Vagina (tissue), 2 donors: Measurements from ENCODE around the gene GTF2H2C.
"Not testable (repeated sequence)": the region's sequence is repeated elsewhere in the genome, so short reads cannot be mapped to it uniquely, and the experiment has no call there.

Experiments
- POLR2AphosphoS5 ChIP-seq, 2 donors: sonication (generic); formaldehyde crosslinking; IDR thresholded peaks; one replicate each; pipeline ENCODE4 v1.9.0; 2017; ENCODE audit warnings: antibody characterized with exemption in 2 of 2, mild to moderate bottlenecking in 2 of 2, low read depth in 1 of 2; ENCODE audit not compliant: insufficient read depth in 1 of 2
- TF ChIP-seq, protein P1 (sequence below), 3 experiments: fragments of 450-650 bp in 2 of 3; fragments of 200-600 bp in 1 of 3; sonication (generic) in 1 of 3; IDR thresholded peaks; one replicate each; pipeline ENCODE4 v1.5.1; 2017 to 2019; ENCODE audit warnings: antibody characterized with exemption in 3 of 3, mild to moderate bottlenecking in 2 of 3, moderate library complexity in 2 of 3

DNA sequence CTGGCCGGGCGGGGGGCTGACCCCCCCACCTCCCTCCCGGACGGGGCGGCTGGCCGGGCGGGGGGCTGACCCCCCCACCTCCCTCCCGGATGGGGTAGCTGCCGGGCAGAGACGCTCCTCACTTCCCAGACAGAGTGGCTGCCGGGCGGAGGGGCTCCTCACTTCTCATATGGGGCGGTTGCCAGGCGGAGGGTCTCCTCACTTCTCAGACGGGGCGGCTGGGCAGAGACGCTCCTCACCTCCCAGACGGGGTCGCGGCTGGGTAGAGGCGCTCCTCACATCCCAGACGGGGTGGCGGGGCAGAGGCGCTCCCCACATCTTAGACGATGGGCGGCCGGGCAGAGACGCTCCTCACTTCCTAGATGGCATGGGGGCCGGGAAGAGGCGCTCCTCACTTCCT is 44.4 kb upstream of the GTF2H2C start:
- TF ChIP-seq, protein P1, sequence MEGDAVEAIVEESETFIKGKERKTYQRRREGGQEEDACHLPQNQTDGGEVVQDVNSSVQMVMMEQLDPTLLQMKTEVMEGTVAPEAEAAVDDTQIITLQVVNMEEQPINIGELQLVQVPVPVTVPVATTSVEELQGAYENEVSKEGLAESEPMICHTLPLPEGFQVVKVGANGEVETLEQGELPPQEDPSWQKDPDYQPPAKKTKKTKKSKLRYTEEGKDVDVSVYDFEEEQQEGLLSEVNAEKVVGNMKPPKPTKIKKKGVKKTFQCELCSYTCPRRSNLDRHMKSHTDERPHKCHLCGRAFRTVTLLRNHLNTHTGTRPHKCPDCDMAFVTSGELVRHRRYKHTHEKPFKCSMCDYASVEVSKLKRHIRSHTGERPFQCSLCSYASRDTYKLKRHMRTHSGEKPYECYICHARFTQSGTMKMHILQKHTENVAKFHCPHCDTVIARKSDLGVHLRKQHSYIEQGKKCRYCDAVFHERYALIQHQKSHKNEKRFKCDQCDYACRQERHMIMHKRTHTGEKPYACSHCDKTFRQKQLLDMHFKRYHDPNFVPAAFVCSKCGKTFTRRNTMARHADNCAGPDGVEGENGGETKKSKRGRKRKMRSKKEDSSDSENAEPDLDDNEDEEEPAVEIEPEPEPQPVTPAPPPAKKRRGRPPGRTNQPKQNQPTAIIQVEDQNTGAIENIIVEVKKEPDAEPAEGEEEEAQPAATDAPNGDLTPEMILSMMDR (IDR thresholded peaks at IDR 0.05) = not testable (repeated sequence)
- not testable (repeated sequence) for TF ChIP-seq POLR2AphosphoS5 (IDR thresholded peaks at IDR 0.05; ENCODE audit: insufficient read depth in 1 of 2, low read depth in 1 of 2)
